B cell (primary cell): ENCODE results near the gene IFRD2.

Experiments
- CTCF ChIP-seq: fragments of 200-600 bp; IDR thresholded peaks from one replicate; pipeline ENCODE4 v1.8.0; 2022; ENCODE audit warnings: antibody characterized with exemption, mild to moderate bottlenecking
- EZH2 ChIP-seq: IDR thresholded peaks from 2 replicates; pipeline ENCODE4 v1.6.1; 2012; ENCODE audit warnings: borderline replicate concordance, low read depth, mild to moderate bottlenecking, moderate library complexity, low read length; ENCODE audit not compliant: insufficient read depth, poor library complexity, severe bottlenecking

- TF ChIP-seq CTCF (no peak), EZH2 (no peak)
These were observed 39.2 kb upstream of the IFRD2 start for GRCh38 chr3:50331364-50331907.
